Nephron progenitor cell (in vitro differentiated cells): ENCODE measurements around the gene SLC39A10.

Source experiments
- DNase-seq: peaks from one replicate; pipeline ENCODE4 v3.0.0; 2021
- H3K27ac Mint-ChIP-seq: 2 replicates; pipeline ENCODE4 v1.8.0; 2021; ENCODE audit warnings: mild to moderate bottlenecking, moderate library complexity, mixed read lengths
- H3K27me3 Mint-ChIP-seq: 2 replicates; pipeline ENCODE4 v1.8.0; 2021; ENCODE audit warnings: mild to moderate bottlenecking, low read depth, mixed read lengths; ENCODE audit not compliant: poor library complexity
- H3K36me3 Mint-ChIP-seq: 2 replicates; pipeline ENCODE4 v1.8.0; 2021; ENCODE audit warnings: low read depth, mixed read lengths
- H3K4me1 Mint-ChIP-seq: 2 replicates; pipeline ENCODE4 v1.8.0; 2021; ENCODE audit warnings: mixed read lengths
- H3K4me3 Mint-ChIP-seq: 2 replicates; pipeline ENCODE4 v1.8.0; 2021; ENCODE audit warnings: mild to moderate bottlenecking, moderate library complexity, mixed read lengths
- H3K9me3 Mint-ChIP-seq: 2 replicates; pipeline ENCODE4 v1.8.0; 2021; ENCODE audit warnings: mild to moderate bottlenecking, moderate library complexity, mixed read lengths
- TF ChIP-seq, protein P1 (sequence below): fragments of 200-600 bp; sonication (generic); IDR thresholded peaks from 2 replicates; pipeline ENCODE4 v1.5.0; 2021; ENCODE audit warnings: antibody characterized with exemption

SLC39A10 gene

DNA sequence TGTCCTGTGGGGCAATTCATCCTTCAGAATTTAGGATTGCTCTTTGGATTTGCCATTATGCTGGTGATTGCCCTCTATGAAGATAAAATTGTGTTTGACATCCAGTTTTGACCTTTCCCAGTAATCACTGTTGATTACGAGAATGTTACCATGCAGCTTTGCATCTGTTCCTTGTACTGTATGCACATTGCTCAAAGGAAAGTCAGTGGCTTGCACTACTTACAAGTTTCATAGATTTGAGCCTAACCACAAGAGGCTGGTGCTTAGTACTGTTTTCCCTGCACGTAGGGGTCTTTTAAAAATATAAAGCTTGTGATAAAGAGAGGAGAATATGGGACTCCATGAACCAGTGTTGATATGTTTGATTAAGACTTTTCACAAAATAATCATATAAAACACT lies 77.9 kb downstream of the SLC39A10 start:
- Mint-ChIP-seq H3K27me3 (no peaks in the 10 kb centered on the region), H3K9me3 (no peaks in the 10 kb centered on the region), H3K36me3 (peaks cover 75% of the 10 kb centered on the region), H3K4me3 (no peak overlapping the region), H3K27ac (no peak overlapping the region), H3K4me1 (peaks cover 8% of the 10 kb centered on the region)
- DNase-seq = no peak
- TF ChIP-seq, protein P1, sequence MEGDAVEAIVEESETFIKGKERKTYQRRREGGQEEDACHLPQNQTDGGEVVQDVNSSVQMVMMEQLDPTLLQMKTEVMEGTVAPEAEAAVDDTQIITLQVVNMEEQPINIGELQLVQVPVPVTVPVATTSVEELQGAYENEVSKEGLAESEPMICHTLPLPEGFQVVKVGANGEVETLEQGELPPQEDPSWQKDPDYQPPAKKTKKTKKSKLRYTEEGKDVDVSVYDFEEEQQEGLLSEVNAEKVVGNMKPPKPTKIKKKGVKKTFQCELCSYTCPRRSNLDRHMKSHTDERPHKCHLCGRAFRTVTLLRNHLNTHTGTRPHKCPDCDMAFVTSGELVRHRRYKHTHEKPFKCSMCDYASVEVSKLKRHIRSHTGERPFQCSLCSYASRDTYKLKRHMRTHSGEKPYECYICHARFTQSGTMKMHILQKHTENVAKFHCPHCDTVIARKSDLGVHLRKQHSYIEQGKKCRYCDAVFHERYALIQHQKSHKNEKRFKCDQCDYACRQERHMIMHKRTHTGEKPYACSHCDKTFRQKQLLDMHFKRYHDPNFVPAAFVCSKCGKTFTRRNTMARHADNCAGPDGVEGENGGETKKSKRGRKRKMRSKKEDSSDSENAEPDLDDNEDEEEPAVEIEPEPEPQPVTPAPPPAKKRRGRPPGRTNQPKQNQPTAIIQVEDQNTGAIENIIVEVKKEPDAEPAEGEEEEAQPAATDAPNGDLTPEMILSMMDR = no peak

DNA sequence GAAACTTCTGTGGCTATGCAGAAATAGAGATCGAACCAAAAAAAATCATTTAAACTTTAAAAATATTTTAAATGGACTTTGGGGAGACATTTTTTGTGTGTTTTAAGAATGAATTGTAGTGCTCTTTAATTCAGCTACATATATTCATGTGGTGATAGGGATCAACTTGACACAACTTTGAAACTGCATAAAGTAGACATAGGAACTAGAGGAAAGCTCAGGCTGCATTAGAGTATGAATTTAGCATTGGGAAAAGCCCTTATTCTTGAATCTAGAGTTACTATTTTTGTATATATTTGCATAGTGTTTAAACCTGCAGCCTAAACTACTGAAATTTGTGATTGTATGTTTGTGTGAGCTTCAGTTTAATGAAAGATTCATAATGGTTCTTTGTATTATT lies 78.3 kb downstream of the SLC39A10 start:
- TF ChIP-seq, protein P1 = no peak
- H3K27ac Mint-ChIP-seq = no peak overlapping the region
- no peak for DNase-seq
- H3K36me3 Mint-ChIP-seq = peaks cover 75% of the 10 kb centered on the region
- no peak overlapping the region for H3K4me3 Mint-ChIP-seq
- no peaks in the 10 kb centered on the region for H3K9me3 Mint-ChIP-seq
- H3K27me3 Mint-ChIP-seq = no peaks in the 10 kb centered on the region
- H3K4me1 Mint-ChIP-seq = peaks cover 8% of the 10 kb centered on the region

DNA sequence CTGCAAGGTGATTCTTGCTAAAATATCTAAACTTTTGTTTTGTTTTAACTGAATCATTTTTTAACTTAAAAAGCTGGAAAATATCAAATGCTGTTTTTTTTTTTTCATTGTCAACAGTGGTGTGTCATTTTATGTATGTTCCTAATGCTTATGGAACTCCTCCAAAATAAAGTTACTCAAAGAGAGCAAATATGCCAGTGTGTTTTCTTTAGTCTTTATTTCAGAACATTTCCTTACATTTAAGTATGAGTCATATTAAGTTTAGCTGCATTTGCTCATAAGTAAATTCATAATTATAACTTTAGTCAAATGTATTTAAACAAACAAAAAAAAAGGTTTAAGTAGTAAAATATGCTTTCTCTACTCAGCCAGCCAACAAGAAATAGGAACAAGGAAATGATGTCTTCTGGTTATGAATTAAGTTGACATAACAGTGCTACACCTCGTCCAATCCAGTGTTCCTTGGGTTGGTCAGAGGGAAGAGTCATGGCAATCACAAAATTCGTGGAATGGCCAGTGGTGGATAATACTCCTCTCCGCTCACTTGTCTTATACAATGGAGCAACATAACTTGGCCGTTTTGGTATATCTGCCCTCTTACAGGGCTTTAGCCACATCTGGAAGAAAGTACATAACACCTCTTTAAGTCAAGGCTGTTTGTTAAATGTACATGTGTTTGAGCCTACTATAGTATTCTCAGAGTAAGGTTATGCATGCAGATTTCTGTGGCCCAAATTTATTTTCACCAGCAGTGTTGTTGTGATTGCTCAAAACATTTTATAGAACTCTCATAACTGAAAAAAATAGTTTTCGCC lies 80.7 kb downstream of the SLC39A10 start:
- no peak overlapping the region for H3K27ac Mint-ChIP-seq

DNA sequence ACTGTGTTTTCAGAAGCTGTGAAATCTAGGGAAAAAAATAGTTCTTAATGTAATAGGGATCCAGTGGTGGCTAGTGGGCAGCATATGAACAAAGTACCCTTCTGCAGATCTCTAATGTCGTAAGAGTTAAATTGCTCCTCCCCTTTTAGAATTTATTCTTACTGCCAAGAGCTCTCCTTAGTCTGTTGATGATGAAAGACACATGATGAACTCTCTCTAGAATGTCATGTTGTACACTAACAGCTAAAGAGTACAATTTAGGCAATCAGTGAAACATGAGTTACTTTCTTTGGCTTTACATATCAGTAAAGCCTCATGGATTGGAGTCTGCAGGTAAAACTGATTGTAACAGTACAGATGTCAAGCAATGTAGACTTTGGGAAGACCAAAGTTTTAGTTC lies 84.2 kb downstream of the SLC39A10 start:
- no peak for DNase-seq
- Mint-ChIP-seq H3K36me3 (peaks cover 79% of the 10 kb centered on the region), H3K4me3 (no peak overlapping the region)

More for the DNA sequence above, 80.7 kb downstream of the SLC39A10 start:
- no peaks in the 10 kb centered on the region for H3K4me1 Mint-ChIP-seq
- TF ChIP-seq, protein P1 = no peak
- DNase-seq = no peak
- no peak overlapping the region for H3K4me3 Mint-ChIP-seq
- H3K9me3 Mint-ChIP-seq = peaks cover 9% of the 10 kb centered on the region
- H3K36me3 Mint-ChIP-seq = peaks cover 73% of the 10 kb centered on the region
- no peaks in the 10 kb centered on the region for H3K27me3 Mint-ChIP-seq

GRCh38 chr2:195756218-195756942 lies 99.4 kb downstream of the SLC39A10 start:
- DNase-seq = no peak
- Mint-ChIP-seq H3K9me3 (peaks cover 13% of the 10 kb centered on the region), H3K4me3 (no peak overlapping the region), H3K36me3 (peaks cover 5% of the 10 kb centered on the region), H3K4me1 (no peaks in the 10 kb centered on the region), H3K27me3 (no peaks in the 10 kb centered on the region), H3K27ac (no peak overlapping the region)
- TF ChIP-seq, protein P1 = no peak

More for the DNA sequence above, 84.2 kb downstream of the SLC39A10 start:
- Mint-ChIP-seq H3K27ac (no peak overlapping the region), H3K27me3 (no peaks in the 10 kb centered on the region), H3K4me1 (no peaks in the 10 kb centered on the region), H3K9me3 (peaks cover 42% of the 10 kb centered on the region)
- TF ChIP-seq, protein P1 = no peak
